Measurements from ENCODE around the gene SCIMP.

DNA sequence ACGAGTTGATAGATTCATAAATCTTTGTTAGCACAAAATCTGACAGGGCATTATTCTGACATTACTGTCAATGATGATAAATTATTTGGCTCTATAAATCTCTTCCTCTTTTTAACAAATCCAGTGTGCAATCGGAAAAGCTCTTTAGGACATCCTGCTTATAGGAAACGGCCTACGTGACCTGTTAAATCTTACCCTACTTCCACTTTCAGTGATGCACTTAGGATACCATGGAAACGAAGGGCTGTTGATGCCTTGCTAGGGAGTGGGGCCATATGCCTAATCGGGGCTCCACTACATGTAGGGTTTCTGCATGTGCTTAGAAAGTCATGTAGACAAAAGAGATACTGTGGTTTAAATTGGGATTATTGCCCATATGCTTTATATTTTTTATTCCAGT lies 70.2 kb downstream of the SCIMP start:
- TF ChIP-seq CTCF (IDR thresholded peaks at IDR 0.05) (no peak), POLR2A (IDR thresholded peaks at IDR 0.05) (no peak)

All from testis (tissue), 2 donors.